Measurements from ENCODE around the gene MFSD2B.

DNA sequence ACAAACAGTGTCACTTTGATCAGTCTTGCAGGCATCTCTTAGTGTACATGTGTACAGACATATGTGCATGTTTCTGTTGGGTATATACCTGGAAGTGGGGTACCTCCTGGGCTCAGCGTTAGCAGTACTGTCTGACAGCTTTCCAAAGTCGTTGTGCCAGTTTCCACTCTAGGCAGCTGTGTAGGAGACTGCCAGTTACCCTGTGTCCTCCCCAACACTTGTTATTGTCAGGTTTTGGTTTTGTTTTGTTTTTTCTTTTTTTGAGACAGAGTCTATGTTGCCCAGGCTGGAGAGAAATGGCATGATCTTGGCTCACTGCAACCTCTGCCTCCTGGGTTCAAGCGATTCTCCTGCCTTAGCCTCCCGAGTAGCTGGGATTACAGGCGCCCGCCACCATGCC, 45.9 kb downstream of the MFSD2B start:
- no peak for TF ChIP-seq POLR2AphosphoS5 (IDR thresholded peaks at IDR 0.05)
- TF ChIP-seq, protein P1, sequence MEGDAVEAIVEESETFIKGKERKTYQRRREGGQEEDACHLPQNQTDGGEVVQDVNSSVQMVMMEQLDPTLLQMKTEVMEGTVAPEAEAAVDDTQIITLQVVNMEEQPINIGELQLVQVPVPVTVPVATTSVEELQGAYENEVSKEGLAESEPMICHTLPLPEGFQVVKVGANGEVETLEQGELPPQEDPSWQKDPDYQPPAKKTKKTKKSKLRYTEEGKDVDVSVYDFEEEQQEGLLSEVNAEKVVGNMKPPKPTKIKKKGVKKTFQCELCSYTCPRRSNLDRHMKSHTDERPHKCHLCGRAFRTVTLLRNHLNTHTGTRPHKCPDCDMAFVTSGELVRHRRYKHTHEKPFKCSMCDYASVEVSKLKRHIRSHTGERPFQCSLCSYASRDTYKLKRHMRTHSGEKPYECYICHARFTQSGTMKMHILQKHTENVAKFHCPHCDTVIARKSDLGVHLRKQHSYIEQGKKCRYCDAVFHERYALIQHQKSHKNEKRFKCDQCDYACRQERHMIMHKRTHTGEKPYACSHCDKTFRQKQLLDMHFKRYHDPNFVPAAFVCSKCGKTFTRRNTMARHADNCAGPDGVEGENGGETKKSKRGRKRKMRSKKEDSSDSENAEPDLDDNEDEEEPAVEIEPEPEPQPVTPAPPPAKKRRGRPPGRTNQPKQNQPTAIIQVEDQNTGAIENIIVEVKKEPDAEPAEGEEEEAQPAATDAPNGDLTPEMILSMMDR (IDR thresholded peaks at IDR 0.05) = no peak
